MM.1S (cell line): ENCODE measurements around the gene MCHR1.

Source experiments
- DNase-seq: peaks from one replicate; pipeline ENCODE4 v3.0.0-alpha.2; 2015
- H2AFZ ChIP-seq: fragments of 300-600 bp; sonication (generic); 2 replicates; pipeline ENCODE4 v1.6.0; 2016; ENCODE audit warnings: antibody characterized with exemption, low read length
- H3F3A ChIP-seq: fragments of 300-600 bp; sonication (generic); 2 replicates; pipeline ENCODE4 v1.6.1; 2016; ENCODE audit warnings: mild to moderate bottlenecking, antibody characterized with exemption, low read length, moderate library complexity, mixed read lengths; ENCODE audit not compliant: insufficient read depth
- H3K27ac ChIP-seq: fragments of 300-600 bp; sonication (generic); 2 replicates; pipeline ENCODE4 v1.5.1; 2016; ENCODE audit warnings: mild to moderate bottlenecking, low read length
- H3K27me3 ChIP-seq: fragments of 300-600 bp; sonication (generic); replicated peaks from 2 replicates; pipeline ENCODE4 v1.6.0; 2016; ENCODE audit warnings: low read length; ENCODE audit not compliant: insufficient read depth
- H3K36me3 ChIP-seq: fragments of 300-600 bp; sonication (generic); replicated peaks from 2 replicates; pipeline ENCODE4 v1.6.1; 2016; ENCODE audit warnings: mild to moderate bottlenecking, low read length, mixed read lengths; ENCODE audit not compliant: insufficient read depth
- H3K4me1 ChIP-seq: fragments of 300-600 bp; sonication (generic); 2 replicates; pipeline ENCODE4 v1.6.1; 2016; ENCODE audit warnings: low read length, mixed read lengths
- H3K4me2 ChIP-seq: fragments of 300-600 bp; sonication (generic); 2 replicates; pipeline ENCODE4 v1.6.0; 2016; ENCODE audit warnings: low read depth, low read length
- H3K4me3 ChIP-seq: fragments of 300-600 bp; sonication (generic); 2 replicates; pipeline ENCODE4 v1.5.1; 2016; ENCODE audit warnings: low read length, mixed read lengths
- H3K79me2 ChIP-seq: fragments of 300-600 bp; sonication (generic); 2 replicates; pipeline ENCODE4 v1.6.1; 2016; ENCODE audit warnings: mixed run types, low read length, mixed read lengths
- H3K9ac ChIP-seq: fragments of 300-600 bp; sonication (generic); 2 replicates; pipeline ENCODE4 v1.6.1; 2016; ENCODE audit warnings: low read length, mixed read lengths
- H3K9me2 ChIP-seq: fragments of 300-600 bp; sonication (generic); replicated peaks from 2 replicates; pipeline ENCODE4 v1.6.1; 2016; ENCODE audit warnings: mild to moderate bottlenecking, low read length, mixed read lengths; ENCODE audit not compliant: insufficient read depth
- H3K9me3 ChIP-seq: fragments of 300-600 bp; sonication (generic); replicated peaks from 2 replicates; pipeline ENCODE4 v1.6.1; 2016; ENCODE audit warnings: mild to moderate bottlenecking, low read length, mixed read lengths; ENCODE audit not compliant: insufficient read depth
- H4K20me1 ChIP-seq: fragments of 300-600 bp; sonication (generic); 2 replicates; pipeline ENCODE4 v1.6.1; 2016; ENCODE audit warnings: mild to moderate bottlenecking, low read length, moderate library complexity, mixed read lengths; ENCODE audit not compliant: insufficient read depth
- EZH2 ChIP-seq: fragments of 300-600 bp; sonication (generic); optimal IDR thresholded peaks from 2 replicates; pipeline ENCODE3; 2017; ENCODE audit warnings: low read depth, mild to moderate bottlenecking, antibody characterized with exemption, low read length, mixed read lengths
- EZH2phosphoT487 ChIP-seq: fragments of 300-600 bp; sonication (generic); IDR thresholded peaks from 2 replicates; pipeline ENCODE4 v1.6.1; 2018; ENCODE audit warnings: antibody characterized with exemption, low read length
- TF ChIP-seq, protein P1 (sequence below): fragments of 300-600 bp; sonication (generic); IDR thresholded peaks from 2 replicates; pipeline ENCODE4 v1.5.1; 2016; ENCODE audit warnings: antibody characterized with exemption, low read length, mixed read lengths

MCHR1 gene

DNA sequence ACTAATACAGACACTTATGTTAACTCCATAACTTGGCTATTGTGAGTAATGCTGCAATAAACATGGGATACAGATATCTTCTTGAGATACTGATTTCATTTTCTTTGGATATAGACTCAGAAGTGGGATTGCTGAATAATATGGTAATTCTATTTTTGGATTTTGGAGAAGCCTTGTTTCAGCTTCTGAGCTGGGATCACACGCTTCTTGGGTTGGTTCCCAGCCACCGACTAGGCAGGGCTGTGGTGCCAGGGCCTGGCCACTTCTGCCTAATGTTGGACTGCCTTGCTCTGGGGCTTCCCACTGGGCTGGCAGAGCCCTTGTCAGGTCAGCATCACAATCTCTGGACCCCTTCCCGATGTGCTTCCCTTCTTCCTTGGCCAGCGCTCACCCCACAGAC lies 14.0 kb upstream of the MCHR1 start:
- H3K4me1 ChIP-seq: no peaks in the 10 kb centered on the region

DNA sequence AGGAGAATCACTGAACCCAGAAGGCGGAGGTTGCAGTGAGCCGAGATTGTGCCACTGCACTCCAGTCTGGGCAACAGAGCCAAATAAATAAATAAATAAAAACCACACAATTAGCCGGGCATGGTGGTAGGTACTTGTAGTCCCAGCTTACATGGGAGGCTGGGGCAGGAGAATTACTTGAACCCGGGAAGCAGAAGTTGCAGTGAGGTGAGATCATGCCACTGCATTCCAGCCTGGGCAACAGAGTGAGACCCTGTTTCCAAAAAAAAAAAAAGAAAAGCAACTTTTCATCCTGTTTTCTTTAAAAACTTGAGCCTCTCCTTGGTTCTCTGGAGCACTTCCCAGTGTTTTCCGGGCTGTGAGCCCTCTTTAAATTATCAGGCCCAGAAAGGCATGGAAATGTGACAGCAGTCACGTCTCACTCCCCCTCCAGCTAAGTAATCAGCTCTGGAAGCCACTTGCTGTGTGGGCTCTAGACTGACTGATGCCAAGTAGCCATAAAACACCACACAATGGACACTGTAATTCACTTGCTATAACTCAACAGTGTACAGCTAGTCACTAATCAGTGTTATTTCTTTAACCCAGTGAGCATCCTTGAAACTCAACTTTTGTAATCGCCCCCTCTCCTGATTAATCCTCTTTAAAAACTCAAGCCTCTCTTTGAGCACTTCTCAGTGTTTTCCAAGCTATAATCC lies 13.0 kb upstream of the MCHR1 start:
- H3K4me3 ChIP-seq: no peak overlapping the region
- no peak overlapping the region for H3K4me2 ChIP-seq
- H3K9me2 ChIP-seq: no peaks in the 10 kb centered on the region
- no peaks in the 10 kb centered on the region for H3K9me3 ChIP-seq
- H2AFZ ChIP-seq: no peak overlapping the region
- no peak overlapping the region for H3K27ac ChIP-seq
- H3K9ac ChIP-seq: no peak overlapping the region
- no peaks in the 10 kb centered on the region for H3F3A ChIP-seq
- DNase-seq: no peak
- H3K79me2 ChIP-seq: no peaks in the 10 kb centered on the region
- TF ChIP-seq EZH2: no peak
- TF ChIP-seq, protein P1, sequence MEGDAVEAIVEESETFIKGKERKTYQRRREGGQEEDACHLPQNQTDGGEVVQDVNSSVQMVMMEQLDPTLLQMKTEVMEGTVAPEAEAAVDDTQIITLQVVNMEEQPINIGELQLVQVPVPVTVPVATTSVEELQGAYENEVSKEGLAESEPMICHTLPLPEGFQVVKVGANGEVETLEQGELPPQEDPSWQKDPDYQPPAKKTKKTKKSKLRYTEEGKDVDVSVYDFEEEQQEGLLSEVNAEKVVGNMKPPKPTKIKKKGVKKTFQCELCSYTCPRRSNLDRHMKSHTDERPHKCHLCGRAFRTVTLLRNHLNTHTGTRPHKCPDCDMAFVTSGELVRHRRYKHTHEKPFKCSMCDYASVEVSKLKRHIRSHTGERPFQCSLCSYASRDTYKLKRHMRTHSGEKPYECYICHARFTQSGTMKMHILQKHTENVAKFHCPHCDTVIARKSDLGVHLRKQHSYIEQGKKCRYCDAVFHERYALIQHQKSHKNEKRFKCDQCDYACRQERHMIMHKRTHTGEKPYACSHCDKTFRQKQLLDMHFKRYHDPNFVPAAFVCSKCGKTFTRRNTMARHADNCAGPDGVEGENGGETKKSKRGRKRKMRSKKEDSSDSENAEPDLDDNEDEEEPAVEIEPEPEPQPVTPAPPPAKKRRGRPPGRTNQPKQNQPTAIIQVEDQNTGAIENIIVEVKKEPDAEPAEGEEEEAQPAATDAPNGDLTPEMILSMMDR: no peak
- TF ChIP-seq EZH2phosphoT487: no peak
- no peaks in the 10 kb centered on the region for H4K20me1 ChIP-seq
- no peaks in the 10 kb centered on the region for H3K4me1 ChIP-seq
- no peaks in the 10 kb centered on the region for H3K36me3 ChIP-seq
- no peaks in the 10 kb centered on the region for H3K27me3 ChIP-seq

More for the DNA sequence above, 14.0 kb upstream of the MCHR1 start:
- no peaks in the 10 kb centered on the region for H3K9me3 ChIP-seq
- H2AFZ ChIP-seq: no peak overlapping the region
- no peak for TF ChIP-seq EZH2phosphoT487
- TF ChIP-seq, protein P1: no peak
- no peak for TF ChIP-seq EZH2
- no peaks in the 10 kb centered on the region for H3F3A ChIP-seq
- no peak overlapping the region for H3K4me3 ChIP-seq
- no peaks in the 10 kb centered on the region for H3K79me2 ChIP-seq
- DNase-seq: no peak
- no peaks in the 10 kb centered on the region for H3K36me3 ChIP-seq
- no peaks in the 10 kb centered on the region for H3K9me2 ChIP-seq
- no peaks in the 10 kb centered on the region for H3K27me3 ChIP-seq
- H3K4me2 ChIP-seq: no peak overlapping the region
- no peaks in the 10 kb centered on the region for H4K20me1 ChIP-seq
- H3K9ac ChIP-seq: no peak overlapping the region
- no peak overlapping the region for H3K27ac ChIP-seq

DNA sequence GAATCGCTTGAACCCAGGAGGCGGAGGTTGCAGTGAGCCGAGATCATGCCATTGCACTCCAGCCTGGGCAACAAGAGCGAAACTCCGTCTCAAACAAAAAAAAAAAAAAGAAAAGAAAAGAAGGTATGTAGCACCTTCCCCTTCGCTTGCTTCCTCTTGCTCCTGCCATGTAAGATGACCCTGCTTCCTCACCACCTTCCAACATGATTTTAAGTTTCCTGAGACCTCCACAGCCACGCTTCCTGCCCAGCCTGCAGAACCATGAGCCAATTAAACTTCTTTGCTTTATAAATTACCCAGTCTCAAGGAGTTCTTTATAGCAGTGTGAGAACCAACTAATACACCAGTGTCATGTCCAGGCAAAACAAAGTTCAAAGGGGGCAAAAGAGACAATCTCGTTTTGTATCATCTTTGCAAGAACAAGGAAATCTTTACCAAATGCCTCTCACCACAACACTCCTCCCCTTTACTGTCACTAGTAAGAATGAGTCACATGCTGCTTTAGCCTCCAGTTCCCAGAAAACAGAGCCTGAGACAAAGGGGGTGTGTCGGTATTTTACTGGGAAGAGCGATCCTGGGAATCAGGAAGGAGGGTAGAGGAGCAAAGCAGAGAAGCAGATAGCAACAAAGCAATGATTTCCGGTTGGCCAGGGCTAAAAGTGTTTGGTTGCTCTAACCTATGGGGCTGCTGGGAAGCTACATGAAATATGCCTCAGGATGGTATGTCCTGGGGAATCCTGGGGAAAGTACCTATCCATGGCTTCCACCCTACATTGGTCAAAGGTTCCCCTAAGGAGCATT lies 10.5 kb upstream of the MCHR1 start:
- Histone ChIP-seq H3K9me2 (no peaks in the 10 kb centered on the region), H2AFZ (no peak overlapping the region), H3K9me3 (no peaks in the 10 kb centered on the region), H3K79me2 (no peaks in the 10 kb centered on the region), H3K27me3 (no peaks in the 10 kb centered on the region), H4K20me1 (no peaks in the 10 kb centered on the region), H3F3A (no peaks in the 10 kb centered on the region), H3K4me3 (no peak overlapping the region), H3K9ac (no peak overlapping the region), H3K36me3 (no peaks in the 10 kb centered on the region), H3K27ac (no peak overlapping the region), H3K4me1 (no peaks in the 10 kb centered on the region), H3K4me2 (no peak overlapping the region)
- no peak for DNase-seq
- TF ChIP-seq, protein P1: no peak
- TF ChIP-seq EZH2: no peak
